Peyer's patch (tissue), 4 donors: ENCODE results near the gene SSX4. TPM values are rescaled to one million over a fixed set of nuclear protein-coding genes. Genes with fewer than 3 reads are reported as not detected.
"Not testable (repeated sequence)": the region's sequence is repeated elsewhere in the genome, so short reads cannot be mapped to it uniquely, and the experiment has no call there.

Experiments
- DNase-seq, 3 donors: peaks; one replicate each; pipeline ENCODE4 v3.0.0-alpha.2; 2017 to 2019
- H3K27ac ChIP-seq, 4 donors: fragments of 200-600 bp; sonication (generic); one replicate each; pipeline ENCODE4 v1.5.1; 2016 to 2019
- H3K27me3 ChIP-seq, 2 donors: fragments of 200-600 bp; sonication (generic); one replicate each; pipeline ENCODE4 v1.5.1; 2019
- H3K36me3 ChIP-seq, 3 donors: fragments of 200-600 bp; sonication (generic); one replicate each; pipeline ENCODE4 v1.5.1; 2016 to 2019
- H3K4me1 ChIP-seq, 4 donors: fragments of 200-600 bp; sonication (generic); one replicate each; pipeline ENCODE4 v1.5.1; 2016 to 2019
- H3K4me3 ChIP-seq, 4 donors: fragments of 200-600 bp; sonication (generic); 1 replicate in 3 of 4; 2 replicates in 1 of 4; pipeline ENCODE4 v1.5.1; 2016 to 2019; ENCODE audit warnings: mild to moderate bottlenecking in 1 of 4
- H3K9me3 ChIP-seq, 4 donors: fragments of 200-600 bp; sonication (generic); one replicate each; pipeline ENCODE4 v1.5.1; 2016 to 2019; ENCODE audit warnings: mild to moderate bottlenecking in 1 of 4
- POLR2A ChIP-seq, 2 donors: fragments of 450-650 bp; IDR thresholded peaks; one replicate each; pipeline ENCODE4 v1.5.1; 2017; ENCODE audit warnings: antibody characterized with exemption in 2 of 2, mild to moderate bottlenecking in 2 of 2, moderate library complexity in 2 of 2
- total RNA-seq, 4 donors: library from RNA; depleted of rRNA; stranded (reverse); fragments of >200 nt; gene quantifications; one replicate each; pipeline ENCODE4 v1.1.0, GENCODE V29; 2016
- TF ChIP-seq, protein P1 (sequence below), 6 experiments: fragments of 450-650 bp in 4 of 6; fragments of 200-600 bp in 2 of 6; sonication (generic) in 1 of 6; IDR thresholded peaks; one replicate each; pipeline ENCODE4 v1.5.1; 2017 to 2019; ENCODE audit warnings: antibody characterized with exemption in 6 of 6, mild to moderate bottlenecking in 3 of 6, moderate library complexity in 1 of 6

SSX4 gene, protein sequence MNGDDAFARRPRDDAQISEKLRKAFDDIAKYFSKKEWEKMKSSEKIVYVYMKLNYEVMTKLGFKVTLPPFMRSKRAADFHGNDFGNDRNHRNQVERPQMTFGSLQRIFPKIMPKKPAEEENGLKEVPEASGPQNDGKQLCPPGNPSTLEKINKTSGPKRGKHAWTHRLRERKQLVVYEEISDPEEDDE
- total RNA-seq: not detected

DNA sequence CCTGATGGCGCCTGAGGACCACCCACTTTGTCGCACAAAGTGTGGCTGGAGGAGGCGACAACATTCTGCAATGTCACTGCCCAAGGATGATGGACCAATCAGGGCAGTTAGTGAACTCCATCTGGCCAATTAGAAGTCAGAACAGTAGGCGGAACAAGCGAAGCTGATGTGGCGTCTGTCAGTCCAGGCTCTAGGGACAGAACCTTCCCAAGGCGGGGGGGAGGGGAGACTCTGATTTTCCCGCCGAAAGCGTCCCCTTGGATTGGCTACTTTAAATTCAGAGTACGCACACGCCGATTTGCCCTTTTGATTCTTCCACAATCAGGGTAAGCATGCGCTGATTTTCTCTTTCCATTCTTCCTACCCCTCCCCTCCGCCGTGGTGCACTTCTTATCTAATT lies at the start of gene SSX4:
Gene SSX4 (plus strand): TSS at position 301 of the 400 bp plus-strand sequence. CDS start 515 bp downstream, outside the sequence.
- H3K4me1 ChIP-seq, H3K27me3 ChIP-seq, DNase-seq, H3K9me3 ChIP-seq, H3K36me3 ChIP-seq, H3K4me3 ChIP-seq, H3K27ac ChIP-seq: not testable (repeated sequence)

DNA sequence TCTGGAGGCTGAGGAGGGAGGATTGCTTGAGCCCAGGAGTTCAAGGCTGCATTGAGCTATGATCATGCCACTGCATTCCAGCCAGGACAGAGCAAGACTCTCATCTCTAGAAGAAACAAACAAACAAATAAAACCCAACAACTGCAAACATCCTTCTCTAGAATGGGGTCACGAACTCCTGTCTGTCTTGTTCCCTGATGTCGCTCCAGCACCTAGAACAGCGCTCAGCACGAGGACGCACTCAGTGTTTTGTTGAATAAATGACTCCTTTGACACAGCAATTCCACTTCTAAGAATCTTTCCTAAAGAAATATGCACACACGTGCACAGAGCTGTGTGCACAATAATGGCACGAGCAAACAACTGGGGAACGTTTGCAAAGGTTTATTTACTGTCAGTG lies 37.3 kb upstream of the SSX4 start:
- H3K4me3 ChIP-seq, H3K9me3 ChIP-seq, DNase-seq, H3K36me3 ChIP-seq, H3K27me3 ChIP-seq, H3K27ac ChIP-seq, H3K4me1 ChIP-seq: not testable (repeated sequence)

DNA sequence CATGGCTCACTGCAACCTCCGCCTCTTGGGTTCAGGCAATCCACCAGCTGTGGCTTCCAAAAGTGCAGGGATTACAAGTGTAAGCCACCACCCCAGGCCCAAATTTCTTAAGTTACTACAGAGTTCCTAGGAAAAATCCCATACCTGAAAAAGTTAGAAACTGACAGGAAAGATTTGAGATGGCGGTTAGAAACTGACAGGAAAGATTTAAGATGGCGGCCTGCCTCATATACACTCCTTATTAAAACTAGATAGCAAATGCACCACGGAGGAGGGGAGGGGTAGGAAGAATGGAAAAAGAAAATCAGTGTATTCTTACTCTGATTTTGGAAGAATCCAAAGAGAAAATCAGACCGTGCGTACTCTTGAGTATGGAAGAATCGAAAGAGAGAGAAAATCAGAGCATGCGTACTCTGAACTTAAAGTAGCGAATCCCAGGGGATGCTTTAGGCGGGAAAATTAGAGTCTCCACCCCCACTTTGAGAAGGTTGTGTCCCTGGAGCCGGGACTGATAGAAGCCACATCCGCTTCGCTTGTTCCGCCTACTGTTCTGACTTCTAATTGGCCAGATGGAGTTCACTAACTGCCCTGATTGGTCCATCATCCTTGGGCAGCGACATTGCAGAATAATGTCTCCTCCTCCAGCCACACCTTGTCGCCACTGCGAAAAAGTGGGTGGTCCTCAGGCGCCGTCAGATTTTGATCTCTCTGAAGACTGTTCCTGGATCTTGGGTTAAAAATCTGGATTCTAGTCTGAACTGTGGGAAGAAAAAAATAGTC lies 26.8 kb upstream of the SSX4 start, which contains the start of gene SSX3:
Gene SSX3 (minus strand): TSS at position 389 of the 780 bp plus-strand sequence. CDS start 1,454 bp downstream, outside the sequence.
- H3K9me3 ChIP-seq, DNase-seq, H3K4me3 ChIP-seq, H3K27me3 ChIP-seq, H3K36me3 ChIP-seq, H3K27ac ChIP-seq, H3K4me1 ChIP-seq: not testable (repeated sequence)

DNA sequence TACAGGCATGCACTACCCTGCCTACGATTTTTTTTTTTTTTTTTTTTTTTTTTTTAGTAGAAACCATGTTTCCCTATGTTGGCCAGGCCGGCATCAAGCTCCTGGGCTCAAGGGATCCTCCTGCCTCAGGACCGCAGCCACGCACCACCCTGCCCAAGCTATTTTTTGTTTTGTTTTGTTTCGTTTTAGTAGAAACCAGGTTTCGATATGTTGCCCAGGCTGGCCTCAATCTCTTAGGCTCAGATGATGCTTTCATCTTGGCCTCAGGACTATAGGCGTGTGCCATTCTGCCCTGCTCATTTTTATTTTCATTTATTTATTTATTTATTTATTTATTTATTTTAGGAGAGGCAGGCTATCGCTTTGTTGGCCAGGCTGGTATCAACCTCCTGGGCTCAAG lies 25.7 kb upstream of the SSX4 start:
- TF ChIP-seq, protein P1, sequence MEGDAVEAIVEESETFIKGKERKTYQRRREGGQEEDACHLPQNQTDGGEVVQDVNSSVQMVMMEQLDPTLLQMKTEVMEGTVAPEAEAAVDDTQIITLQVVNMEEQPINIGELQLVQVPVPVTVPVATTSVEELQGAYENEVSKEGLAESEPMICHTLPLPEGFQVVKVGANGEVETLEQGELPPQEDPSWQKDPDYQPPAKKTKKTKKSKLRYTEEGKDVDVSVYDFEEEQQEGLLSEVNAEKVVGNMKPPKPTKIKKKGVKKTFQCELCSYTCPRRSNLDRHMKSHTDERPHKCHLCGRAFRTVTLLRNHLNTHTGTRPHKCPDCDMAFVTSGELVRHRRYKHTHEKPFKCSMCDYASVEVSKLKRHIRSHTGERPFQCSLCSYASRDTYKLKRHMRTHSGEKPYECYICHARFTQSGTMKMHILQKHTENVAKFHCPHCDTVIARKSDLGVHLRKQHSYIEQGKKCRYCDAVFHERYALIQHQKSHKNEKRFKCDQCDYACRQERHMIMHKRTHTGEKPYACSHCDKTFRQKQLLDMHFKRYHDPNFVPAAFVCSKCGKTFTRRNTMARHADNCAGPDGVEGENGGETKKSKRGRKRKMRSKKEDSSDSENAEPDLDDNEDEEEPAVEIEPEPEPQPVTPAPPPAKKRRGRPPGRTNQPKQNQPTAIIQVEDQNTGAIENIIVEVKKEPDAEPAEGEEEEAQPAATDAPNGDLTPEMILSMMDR (IDR thresholded peaks at IDR 0.05): no peak
- TF ChIP-seq POLR2A (IDR thresholded peaks at IDR 0.05): no peak
- Histone ChIP-seq H3K9me3 (no peaks in the 10 kb centered on the region), H3K36me3 (no peaks in the 10 kb centered on the region), H3K27me3 (no peaks in the 10 kb centered on the region), H3K4me3 (no peak overlapping the region), H3K4me1 (no peaks in the 10 kb centered on the region), H3K27ac (no peak overlapping the region)
- no peak for DNase-seq

DNA sequence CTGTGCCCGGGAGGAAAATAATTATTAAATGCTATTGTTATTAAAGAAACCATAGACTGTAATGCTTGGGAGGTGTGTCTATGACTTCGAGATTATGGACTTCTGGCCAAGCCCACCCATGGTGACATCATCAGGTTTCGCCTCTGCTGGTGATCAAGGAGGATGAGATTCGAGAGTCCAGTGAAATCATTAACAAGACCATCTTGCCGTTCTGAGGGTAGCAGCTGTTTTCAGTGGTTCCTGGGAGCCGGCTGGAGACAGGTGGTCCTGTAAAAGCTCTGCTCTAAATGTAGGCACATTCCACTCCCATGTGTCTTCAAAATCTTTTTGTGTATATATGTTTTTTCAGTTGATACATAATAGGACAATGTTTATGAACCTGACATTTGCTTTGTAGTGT lies 24.1 kb upstream of the SSX4 start:
- not testable (repeated sequence) for H3K27me3 ChIP-seq, H3K27ac ChIP-seq, H3K4me1 ChIP-seq, H3K36me3 ChIP-seq, H3K9me3 ChIP-seq, H3K4me3 ChIP-seq, DNase-seq

DNA sequence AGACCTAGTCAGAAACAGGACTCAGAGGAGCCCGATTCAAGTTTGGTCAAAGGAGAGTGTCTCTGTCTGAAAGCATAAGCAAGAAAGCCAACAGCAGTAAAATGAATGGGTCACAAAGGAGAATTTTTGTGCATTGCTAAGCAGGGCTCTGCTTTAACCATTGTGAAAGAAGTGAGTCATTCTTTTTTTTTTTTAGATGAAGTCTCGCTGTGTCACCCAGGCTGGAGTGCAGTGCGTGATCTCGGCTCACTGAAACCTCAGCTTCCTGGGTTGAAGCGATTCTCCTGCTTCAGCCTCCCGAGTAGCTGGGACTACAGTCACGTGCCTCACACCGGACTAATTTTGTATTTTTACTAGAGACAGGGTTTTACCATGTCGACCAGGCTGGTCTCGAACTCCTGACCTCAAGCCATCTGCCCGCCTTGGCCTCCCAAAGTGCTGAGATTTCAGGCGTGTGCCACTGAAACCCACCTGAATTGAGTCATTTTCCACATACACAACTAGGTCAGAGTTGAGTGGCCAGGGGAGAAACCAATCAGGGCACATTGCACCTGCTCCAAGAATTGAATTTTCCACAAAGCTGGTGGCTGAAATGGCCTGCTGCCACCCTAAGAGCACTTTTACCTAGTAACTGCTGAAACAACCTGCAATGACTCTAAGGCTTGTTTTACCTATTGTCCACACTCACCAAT lies 15.5 kb upstream of the SSX4 start:
- H3K27ac ChIP-seq, H3K9me3 ChIP-seq, H3K27me3 ChIP-seq, H3K36me3 ChIP-seq, H3K4me3 ChIP-seq, DNase-seq, H3K4me1 ChIP-seq: not testable (repeated sequence)

DNA sequence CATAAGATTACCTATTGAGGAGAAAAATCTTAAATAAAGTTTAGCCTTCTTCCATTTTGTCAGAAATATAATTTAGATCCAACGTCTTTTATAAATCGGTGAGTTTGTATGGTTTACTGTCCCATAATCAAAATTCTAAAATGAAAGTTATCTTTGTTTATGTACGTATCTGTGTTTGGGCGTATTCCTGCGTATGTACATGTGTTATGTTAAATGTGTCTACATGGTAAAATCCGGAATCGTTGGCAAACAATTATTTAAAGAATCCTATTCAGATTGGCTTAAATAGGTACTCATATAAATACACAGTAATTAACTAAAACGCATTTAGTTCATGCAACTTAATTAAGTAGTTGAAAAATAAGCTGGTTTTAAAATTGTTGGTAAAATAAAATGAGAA lies 12.9 kb upstream of the SSX4 start:
- H3K4me3 ChIP-seq, H3K9me3 ChIP-seq, H3K4me1 ChIP-seq, H3K27me3 ChIP-seq, H3K27ac ChIP-seq, DNase-seq, H3K36me3 ChIP-seq: not testable (repeated sequence)

DNA sequence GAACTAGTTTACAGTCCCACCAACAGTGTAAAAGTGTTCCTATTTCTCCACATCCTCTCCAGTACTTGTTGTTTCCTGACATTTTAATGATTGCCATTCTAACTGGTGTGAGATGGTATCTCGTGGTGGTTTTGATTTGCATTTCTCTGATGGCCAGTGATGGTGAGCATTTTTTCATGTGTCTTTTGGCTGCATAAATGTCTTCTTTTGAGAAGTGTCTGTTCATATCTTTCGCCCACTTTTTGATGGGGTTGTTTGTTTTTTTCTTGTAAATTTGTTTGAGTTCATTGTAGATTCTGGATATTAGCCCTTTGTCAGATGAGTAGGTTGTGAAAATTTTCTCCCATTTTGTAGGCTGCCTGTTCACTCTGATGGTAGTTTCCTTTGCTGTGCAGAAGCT lies 13.6 kb downstream of the SSX4 start:
- not testable (repeated sequence) for H3K27me3 ChIP-seq, DNase-seq, H3K36me3 ChIP-seq, H3K27ac ChIP-seq, H3K4me1 ChIP-seq, H3K9me3 ChIP-seq, H3K4me3 ChIP-seq

DNA sequence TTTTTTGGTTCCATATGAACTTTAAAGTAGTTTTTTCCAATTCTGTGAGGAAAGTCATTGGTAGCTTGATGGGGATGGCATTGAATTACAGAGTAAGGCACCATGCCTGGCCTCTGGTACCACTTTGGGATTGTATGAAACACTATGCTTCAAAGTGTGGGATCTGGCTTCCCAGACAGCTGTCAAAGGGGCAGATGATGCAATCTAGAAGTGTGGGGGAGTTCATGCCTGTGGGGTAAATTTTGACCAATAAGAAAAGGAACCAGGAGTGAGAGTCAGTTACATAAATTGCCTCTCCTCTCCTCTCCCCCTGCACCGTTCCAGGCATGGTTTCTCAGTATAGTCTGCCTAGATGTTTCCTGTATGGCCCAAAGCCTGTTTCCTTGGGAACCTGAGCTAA lies 14.5 kb downstream of the SSX4 start:
- H3K4me3 ChIP-seq, DNase-seq, H3K9me3 ChIP-seq, H3K27me3 ChIP-seq, H3K4me1 ChIP-seq, H3K36me3 ChIP-seq, H3K27ac ChIP-seq: not testable (repeated sequence)

DNA sequence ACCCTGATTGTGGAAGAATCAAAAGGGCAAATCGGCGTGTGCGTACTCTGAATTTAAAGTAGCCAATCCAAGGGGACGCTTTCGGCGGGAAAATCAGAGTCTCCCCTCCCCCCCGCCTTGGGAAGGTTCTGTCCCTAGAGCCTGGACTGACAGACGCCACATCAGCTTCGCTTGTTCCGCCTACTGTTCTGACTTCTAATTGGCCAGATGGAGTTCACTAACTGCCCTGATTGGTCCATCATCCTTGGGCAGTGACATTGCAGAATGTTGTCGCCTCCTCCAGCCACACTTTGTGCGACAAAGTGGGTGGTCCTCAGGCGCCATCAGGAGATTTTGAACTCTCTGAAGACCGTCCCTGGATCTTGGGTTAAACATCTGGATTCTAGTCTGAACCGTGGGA lies 28.5 kb downstream of the SSX4 start, which contains the start of gene SSX4B:
Gene SSX4B (minus strand): TSS at position 101 of the 400 bp plus-strand sequence. CDS start 588 bp downstream, outside the sequence.
- not testable (repeated sequence) for DNase-seq, H3K36me3 ChIP-seq, H3K4me1 ChIP-seq, H3K27ac ChIP-seq, H3K4me3 ChIP-seq, H3K9me3 ChIP-seq, H3K27me3 ChIP-seq

DNA sequence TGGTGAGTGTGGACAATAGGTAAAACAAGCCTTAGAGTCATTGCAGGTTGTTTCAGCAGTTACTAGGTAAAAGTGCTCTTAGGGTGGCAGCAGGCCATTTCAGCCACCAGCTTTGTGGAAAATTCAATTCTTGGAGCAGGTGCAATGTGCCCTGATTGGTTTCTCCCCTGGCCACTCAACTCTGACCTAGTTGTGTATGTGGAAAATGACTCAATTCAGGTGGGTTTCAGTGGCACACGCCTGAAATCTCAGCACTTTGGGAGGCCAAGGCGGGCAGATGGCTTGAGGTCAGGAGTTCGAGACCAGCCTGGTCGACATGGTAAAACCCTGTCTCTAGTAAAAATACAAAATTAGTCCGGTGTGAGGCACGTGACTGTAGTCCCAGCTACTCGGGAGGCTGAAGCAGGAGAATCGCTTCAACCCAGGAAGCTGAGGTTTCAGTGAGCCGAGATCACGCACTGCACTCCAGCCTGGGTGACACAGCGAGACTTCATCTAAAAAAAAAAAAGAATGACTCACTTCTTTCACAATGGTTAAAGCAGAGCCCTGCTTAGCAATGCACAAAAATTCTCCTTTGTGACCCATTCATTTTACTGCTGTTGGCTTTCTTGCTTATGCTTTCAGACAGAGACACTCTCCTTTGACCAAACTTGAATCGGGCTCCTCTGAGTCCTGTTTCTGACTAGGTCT lies 43.8 kb downstream of the SSX4 start:
- not testable (repeated sequence) for H3K9me3 ChIP-seq, DNase-seq, H3K27me3 ChIP-seq, H3K4me3 ChIP-seq, H3K27ac ChIP-seq, H3K4me1 ChIP-seq, H3K36me3 ChIP-seq

DNA sequence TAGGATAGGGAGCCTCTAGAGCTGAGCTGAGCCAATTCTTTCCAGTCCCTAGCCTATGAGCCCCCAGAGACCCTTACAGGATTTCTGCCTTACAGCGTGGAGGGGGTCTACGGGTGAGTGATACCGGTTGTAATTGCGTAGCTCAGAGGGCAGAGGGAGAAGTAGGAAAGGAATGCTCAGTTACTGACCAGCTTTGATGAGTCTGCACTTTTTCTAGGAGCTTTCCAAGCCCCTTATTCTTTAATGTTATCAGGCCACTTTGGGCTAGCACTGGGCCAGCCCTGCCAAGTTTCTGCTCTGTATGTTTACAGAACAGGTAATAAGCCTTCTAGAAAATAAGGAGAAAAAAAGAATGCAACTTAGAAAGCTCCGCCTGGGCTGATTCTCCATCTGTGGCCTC lies 46.3 kb downstream of the SSX4 start:
- H3K27me3 ChIP-seq, H3K9me3 ChIP-seq, H3K27ac ChIP-seq: not testable (repeated sequence)

DNA sequence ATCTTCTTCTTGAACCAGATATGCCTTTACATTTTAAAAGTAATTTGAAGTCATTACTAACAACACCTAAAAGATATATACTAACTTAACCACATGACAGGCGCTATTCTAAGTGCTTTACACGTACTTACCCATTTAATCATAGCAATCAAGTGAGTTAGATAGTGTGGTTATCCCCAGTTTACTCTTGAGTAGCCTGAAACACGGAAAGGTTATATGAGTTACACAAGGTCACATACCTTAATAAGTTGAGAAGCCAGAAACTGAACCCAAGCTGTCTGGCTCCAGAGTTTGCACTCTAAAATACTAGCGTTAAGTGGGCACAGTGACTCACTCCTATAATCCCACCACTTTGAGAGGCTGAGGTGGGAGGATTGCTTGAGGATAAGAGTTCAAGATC lies 46.8 kb downstream of the SSX4 start:
- not testable (repeated sequence) for H3K4me1 ChIP-seq, H3K27me3 ChIP-seq, DNase-seq, H3K4me3 ChIP-seq, H3K27ac ChIP-seq, H3K36me3 ChIP-seq, H3K9me3 ChIP-seq

More for the DNA sequence above, 46.3 kb downstream of the SSX4 start:
- DNase-seq, H3K36me3 ChIP-seq, H3K4me3 ChIP-seq, H3K4me1 ChIP-seq: not testable (repeated sequence)
